ENCODE measurements around the gene MAP7.
"Not testable (repeated sequence)": the region's sequence is repeated elsewhere in the genome, so short reads cannot be mapped to it uniquely, and the experiment has no call there.

The MAP7 gene

DNA sequence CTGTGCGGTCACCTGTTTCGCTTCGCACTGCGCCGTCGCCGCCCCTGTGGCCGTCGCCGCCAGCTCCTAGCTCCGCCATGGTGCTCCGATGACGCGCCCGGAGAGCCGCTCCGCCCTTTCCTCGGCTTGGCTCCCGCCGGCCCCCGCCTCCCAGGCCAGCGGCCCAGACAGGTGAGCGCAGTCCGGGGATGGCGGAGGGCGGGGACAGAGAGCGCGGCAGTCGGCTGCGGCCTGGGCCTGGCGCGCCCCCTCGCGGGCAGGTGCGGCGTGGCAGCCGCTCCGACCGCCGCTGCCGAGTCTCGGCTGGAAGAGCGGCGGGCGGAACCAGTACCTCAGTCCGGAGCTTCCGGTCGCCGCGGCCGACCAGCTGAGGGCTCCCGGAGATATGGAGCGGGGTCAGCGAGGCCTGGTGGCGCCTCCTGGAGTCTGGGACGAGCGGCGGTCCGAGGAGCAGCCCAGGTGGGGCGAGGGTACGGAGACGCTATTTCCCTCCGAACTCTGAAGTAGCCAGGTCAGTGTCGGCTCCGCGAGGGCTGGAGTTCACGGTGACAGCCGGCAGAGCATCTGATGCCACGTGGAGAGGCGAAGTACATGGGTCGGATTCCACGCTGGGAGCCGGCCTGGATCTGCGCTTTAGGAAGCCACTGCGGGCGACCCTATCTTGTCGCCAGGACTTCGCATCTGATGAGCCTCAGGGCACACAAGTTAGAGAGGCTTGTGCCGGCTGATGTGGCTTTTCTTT, at the start of gene MAP7:
MAP7 (minus strand) TSS at position 93 of the 742 bp plus-strand sequence; CDS start at position 79, 14 bp downstream.
- DNase-seq, result peak; percentile 76

- DNase-seq, result no peak
These were observed 49.2 kb upstream of the MAP7 start for GRCh38 chr6:136599329-136600011.

DNA sequence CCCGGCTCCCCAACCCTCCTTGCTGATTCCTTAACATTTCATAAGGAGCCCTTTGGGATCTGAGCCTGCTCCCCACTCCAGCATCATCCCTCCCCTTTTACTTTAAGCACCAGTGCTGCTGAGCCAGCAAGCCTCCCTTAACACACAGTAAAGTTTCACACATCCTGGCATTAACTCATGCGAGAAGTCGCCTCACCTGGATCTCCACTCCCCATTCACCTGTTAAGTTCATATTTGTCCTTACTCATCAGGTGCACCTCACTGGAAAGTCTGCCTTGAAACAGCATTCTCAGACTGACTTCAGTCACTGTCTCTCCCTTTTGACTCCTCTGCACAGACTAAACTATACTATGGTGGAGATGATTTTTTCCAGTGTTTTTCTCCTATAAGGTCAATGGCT, 47.8 kb upstream of the MAP7 start:
- DNase-seq, result no peak

GRCh38 chr6:136594671-136595070, 44.4 kb upstream of the MAP7 start:
- no peak for DNase-seq

DNA sequence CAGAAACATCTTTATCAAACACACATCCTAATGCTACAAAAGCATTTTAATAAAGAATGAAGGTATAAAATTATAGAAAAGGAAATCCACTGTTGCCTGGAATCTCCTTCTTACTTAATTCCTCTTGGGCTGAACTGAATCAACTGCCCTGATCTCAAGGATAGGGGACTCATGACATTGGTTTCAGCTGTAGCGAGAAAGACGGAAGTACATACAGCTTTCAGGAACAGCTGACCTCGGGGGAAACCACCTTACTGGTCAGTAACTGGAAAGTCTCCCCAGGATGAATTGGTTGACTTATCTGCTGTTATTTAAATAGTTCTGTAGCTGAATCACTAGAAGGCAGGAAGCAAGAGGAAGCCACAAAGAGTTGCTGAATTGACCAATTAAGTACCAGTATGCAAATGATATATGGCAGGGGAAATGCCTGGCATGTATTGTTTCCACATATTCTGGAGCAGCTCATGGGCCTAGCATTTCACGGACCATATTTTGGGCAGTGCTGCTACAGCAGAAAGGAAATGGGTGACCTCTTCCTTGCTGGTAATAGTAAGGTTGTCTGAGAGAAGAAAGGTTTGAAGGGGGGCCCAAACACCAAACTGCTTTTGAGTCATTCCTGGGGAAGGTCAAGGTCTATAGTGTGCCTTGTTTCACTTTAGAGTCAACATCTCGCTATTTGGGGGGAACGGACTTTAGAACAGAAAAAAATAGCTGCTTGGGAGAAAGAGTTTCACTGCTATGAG, 43.7 kb upstream of the MAP7 start:
- DNase-seq, result peak; percentile 63

- no peak for DNase-seq
These were observed 42.9 kb upstream of the MAP7 start for GRCh38 chr6:136592930-136593673.

DNA sequence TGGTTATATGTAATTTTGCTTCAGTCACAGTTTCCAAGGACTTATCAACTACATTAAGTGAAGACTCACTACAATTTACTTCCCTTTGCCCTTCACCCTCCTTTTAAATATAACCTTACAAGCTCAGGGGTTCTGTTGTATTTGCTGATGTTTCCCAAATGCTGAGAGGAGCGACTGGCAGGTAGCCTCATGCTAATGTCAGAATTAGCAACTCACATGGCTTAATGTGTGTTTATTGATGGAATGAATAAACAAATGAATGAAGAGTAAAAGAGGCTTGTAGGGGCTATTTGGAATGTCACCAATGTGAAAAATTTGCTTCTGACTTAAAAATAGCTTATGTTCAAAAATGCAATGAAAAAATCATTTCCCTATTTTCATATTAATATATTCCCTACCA, 41.4 kb upstream of the MAP7 start:
- DNase-seq, result no peak

GRCh38 chr6:136590846-136591245, 40.6 kb upstream of the MAP7 start:
- not testable (repeated sequence) for DNase-seq

- DNase-seq, result no peak
These were observed 37.3 kb upstream of the MAP7 start for GRCh38 chr6:136587527-136587926.

GRCh38 chr6:136586295-136586694, 36.1 kb upstream of the MAP7 start:
- DNase-seq, result no peak

DNA sequence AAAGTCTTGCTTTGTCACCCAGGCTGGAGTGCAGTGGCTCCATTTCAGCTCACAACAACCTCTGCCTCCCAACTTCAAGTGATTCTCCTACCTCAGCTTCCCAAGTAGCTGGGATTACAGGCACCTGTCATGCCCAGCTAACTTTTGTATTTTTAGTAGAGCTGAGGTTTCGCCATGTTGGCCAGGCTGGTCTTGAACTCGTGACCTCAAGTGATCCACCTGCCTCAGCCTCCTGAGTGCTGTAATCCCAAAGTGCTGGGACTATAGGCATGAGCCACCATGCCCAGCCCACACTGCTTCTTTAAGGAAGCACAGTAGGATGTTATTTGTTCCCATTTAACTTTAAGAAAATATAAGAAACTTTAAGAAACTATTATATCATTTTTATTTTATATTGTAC, 35.3 kb upstream of the MAP7 start:
- DNase-seq, result not testable (repeated sequence)

DNA sequence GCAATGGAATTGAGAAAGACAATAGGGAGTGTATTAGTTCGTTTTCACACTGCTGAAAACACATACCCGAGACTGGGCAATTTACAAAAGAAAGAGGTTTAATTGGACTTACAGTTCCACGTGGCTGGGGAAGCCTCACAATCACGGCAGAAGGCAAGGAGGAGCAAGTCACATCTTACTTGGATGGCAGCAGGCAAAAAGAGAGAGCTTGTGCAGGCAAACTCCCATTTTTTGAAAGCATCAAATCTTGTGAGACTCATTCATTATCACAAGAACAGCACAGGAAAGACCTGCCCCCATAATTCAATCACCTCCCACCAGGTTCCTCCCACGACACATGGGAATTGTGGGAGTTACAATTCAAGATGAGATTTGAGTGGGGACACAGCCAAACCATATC, 34.1 kb upstream of the MAP7 start:
- not testable (repeated sequence) for DNase-seq

- peak; percentile 17 for DNase-seq
These were observed 32.7 kb upstream of the MAP7 start for GRCh38 chr6:136582711-136583471.

DNA sequence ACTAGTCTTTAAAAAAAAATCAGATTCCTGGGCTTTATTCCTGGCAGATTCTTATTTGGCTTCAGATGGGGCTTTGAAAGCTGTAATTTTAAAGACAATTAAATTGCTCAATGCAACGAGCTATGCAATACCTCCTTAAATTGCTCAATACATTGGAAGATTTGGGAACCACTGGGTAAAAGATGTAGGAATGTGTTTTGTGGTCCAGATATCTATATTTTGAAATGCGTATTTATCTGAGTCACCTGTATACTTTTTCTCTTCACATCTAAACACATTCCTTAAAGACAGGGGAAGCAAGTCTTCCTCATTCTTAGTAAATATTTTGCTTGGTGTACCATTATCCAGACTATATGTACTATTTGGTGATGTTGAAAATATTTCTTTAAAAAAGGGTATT, 29.6 kb upstream of the MAP7 start:
- no peak for DNase-seq

DNA sequence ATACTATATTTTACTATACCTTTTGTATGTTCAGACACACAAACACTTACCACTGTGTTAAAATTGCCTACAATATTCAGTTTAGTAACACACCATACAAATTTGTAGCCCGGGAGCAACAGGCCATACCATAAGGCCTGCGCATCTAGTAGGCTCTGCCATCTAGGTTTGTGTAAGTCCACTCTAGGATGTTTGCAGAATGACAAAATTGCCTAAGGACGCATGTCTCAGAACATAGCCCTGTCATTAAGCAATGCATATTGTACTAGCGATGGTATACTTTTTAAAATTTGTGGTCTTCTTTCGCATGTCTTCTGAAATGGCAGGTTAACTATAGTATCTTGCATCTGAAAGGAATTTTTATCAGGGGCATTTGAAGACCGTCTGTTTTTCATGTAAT, 26.6 kb upstream of the MAP7 start:
- no peak for DNase-seq

DNA sequence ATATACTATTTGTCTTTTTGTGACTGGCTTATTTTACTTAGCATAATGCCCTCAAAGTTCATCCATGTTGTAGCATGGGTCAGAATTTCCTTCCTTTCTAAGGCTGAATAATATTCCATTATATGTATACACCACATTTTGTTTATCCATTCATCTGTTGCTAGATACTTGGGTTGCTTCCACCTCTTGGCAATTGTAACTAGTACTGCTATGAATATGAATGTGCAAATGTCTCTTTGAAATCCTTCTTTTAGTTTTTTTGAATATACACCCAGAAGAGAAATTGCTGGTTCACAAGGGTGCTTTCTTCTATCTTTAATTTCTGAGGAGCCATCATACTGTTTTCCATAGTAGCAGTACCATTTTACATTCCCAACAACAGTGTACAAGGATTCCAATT, 21.3 kb upstream of the MAP7 start:
- no peak for DNase-seq

DNA sequence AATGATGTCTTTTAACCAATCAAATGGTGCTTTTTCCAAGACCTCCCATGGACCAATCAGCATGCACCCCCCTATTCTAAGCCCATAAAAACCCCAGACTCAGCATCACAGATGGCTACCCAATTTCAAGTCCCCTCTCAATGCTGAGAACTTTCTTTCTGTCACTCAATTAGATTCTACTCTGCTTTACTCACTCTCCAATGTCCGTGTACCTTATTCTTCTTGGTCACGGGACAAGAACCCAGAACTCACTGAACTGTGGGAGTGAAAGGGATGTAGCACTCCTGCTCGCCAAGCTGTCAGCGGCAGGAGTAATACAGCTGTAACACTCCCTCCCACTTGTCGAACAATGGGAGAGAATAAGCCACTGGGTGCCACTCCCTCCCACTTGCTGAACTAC, 20.8 kb upstream of the MAP7 start:
- DNase-seq, result no peak

DNA sequence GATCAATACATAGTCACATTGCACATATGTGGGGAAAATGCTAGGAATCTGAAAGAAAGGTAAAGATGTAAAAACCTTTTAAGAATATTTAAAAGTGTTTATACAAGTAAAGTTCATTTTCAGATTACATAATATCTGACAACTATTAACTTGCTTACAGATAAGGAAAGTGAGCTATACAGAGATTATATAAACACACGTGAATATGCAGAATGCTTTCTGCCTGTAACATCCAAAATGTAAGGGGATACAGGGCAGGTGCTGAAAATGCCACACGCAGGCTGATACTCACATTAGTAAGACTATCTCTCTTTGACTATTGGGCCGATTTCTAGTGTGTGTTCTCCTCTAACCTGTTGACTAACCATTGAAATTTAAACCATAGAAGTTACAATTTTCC, 17.9 kb upstream of the MAP7 start:
- no peak for DNase-seq

DNA sequence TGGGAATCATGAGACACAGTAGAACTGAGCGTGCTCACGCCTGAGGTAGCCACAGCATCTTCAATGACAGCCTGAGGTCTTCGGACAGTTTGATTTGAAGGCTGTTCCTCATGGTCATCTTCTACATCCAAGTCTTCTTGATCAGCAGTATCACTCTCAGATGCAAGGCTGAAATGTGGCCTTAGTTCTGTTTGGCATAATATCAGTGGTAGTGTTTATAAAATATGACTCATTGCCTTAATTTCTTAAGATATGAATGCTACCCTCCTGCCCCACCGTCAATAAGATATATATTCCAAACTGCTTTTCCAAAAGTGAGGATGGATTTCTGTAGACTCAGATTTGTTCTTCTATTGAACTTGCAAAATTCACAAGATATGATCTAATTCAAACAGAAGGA, 17.5 kb upstream of the MAP7 start:
- DNase-seq, result no peak

DNA sequence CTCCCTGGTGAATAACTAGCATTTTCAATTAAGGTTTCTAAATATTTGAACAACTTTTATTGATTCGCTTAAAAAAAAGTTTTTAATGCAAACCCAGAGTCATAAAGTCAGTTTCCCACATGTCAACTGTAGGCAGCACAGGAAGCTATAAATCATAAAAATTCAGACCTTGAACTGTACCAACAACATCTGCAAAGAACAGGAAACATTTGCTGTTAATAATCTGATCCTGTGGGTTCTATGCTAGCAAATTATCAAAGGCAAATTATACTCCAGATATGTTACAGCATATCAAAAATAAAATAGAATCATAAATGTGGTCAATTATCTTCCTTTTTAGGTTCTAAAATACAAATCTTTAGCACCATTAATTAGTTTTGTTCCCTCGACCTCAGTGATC, 16.6 kb upstream of the MAP7 start:
- no peak for DNase-seq

DNA sequence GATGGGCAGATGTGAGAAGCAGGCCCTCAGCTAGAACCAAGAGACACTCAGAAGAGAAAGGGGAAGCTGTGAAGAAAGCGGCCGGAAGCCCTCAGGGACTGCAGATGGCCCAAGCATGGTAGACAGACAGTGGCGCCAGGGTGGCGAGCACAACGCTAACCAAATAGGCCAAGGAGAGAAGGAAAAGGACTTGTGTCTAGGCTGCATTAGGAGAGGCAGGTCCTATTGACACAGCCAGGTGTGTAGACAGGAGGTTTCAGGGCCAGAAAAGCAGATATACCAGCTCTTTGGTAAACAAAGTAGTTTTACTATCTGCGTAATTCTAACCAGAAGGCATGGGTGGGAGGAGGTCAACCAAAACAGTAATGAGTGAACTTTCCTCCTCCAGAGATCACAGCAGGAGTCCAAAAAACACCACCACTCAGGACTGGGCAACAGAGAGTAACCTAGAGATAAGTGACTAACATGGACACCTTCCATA, 15.8 kb upstream of the MAP7 start:
- no peak for DNase-seq

- DNase-seq, result no peak
These were observed 14.0 kb upstream of the MAP7 start for GRCh38 chr6:136564180-136564579.
